ENCODE results near the gene RAPGEF4.

DNA sequence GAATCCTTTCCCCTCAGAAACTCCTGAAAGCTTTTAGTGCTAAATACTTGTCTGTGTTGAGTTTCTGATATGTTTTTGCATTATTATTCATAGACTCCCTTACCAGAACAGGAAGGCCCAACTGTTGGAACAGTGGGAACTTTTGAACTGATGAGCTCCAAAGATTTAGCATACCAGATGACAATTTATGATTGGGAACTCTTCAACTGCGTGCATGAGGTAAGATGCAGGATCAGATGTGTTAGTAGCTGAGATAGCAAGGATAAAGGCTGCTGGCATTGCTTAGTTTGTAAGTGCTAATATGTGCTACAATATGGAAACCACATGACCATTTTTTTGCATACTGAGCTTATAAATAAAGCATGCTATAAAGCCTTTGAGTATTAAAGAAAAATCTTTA lies 290.8 kb downstream of the RAPGEF4 start:
- TF ChIP-seq GATA2 (IDR thresholded peaks at IDR 0.05; ENCODE audit: low read depth, low read length) (no peak), GATA3 (IDR thresholded peaks at IDR 0.05; ENCODE audit: low read depth, low read length) (no peak)
